ENCODE results near the gene ADD1. TPM values are rescaled to one million over a fixed set of nuclear protein-coding genes. Genes with fewer than 3 reads are reported as not detected.
A peak's percentile ranks its signal among the peaks of the same experiment; 100 is the strongest.
"Not testable (repeated sequence)": the region's sequence is repeated elsewhere in the genome, so short reads cannot be mapped to it uniquely, and the experiment has no call there.

ADD1 gene
- total RNA-seq, 2 experiments from 2014 or later = 153 TPM

GRCh38 chr4:2936773-2937145, 93.1 kb downstream of the ADD1 start:
- Mint-ChIP-seq H3K36me3 (ENCODE audit: low read depth) (peaks cover 69% of the 10 kb centered on the region), H3K27me3 (no peaks in the 10 kb centered on the region), H3K27ac (peak overlapping the region; percentile 94), H3K4me1 (ENCODE audit: low read depth) (peaks cover 37% of the 10 kb centered on the region), H3K9me3 (no peaks in the 10 kb centered on the region), H3K4me3 (peak overlapping the region; percentile 93)
- POLR2A ChIA-PET = interaction anchor here (0.6 to 4.1 kb wide), 5 partner anchors 18 to 181 kb away, joined by 3 to 51 read pairs (median 13); partner anchors contain the start of genes GRK4, NOP14 and TNIP2
- no peaks in the 10 kb centered on the region for H3K9me3 ChIP-seq (ENCODE audit: control insufficient read depth in 1 of 2, insufficient read depth in 1 of 2, low read length in 2 of 2)
- CTCF ChIA-PET = interaction anchor here (0.9 to 1.2 kb wide), 2 partner anchors 18 to 19 kb away, joined by 4 to 5 read pairs; no protein-coding TSS in a partner anchor
- DNase-seq (peak in 6 of 14 experiments; percentile 25 to 70 (median 48)), ATAC-seq (ENCODE audit: poor library complexity) (no peak)
- no peaks in the 10 kb centered on the region for H3K27me3 ChIP-seq (ENCODE audit: control insufficient read depth in 1 of 2, insufficient read depth in 2 of 2, low read length in 2 of 2)
- no peak for TF ChIP-seq CTCF (IDR thresholded peaks at IDR 0.05)
- H3K36me3 ChIP-seq (ENCODE audit: insufficient read depth, low read length) = peaks cover 47% of the 10 kb centered on the region
- intact Hi-C loops (cut with DNase I, micrococcal nuclease) = loop anchor here (2.0 to 10.0 kb wide), 2 partner anchors 26 to 672 kb away; partner anchors contain the start of genes GRK4 (in 1 of the 2), MXD4 (in 1 of the 2) and NOP14 (in 1 of the 2)
- no peak overlapping the region for H3K4me3 ChIP-seq (ENCODE audit: low read length)
- H3K27ac ChIP-seq (ENCODE audit: low read depth in 1 of 2, low read length in 2 of 2) = peak overlapping the region; percentile 49 to 87
- H3K4me1 ChIP-seq (ENCODE audit: insufficient read depth, low read length) = peaks cover 71% of the 10 kb centered on the region

GRCh38 chr4:2937146-2937857, 93.7 kb downstream of the ADD1 start:
- H3K27ac ChIP-seq (ENCODE audit: low read depth in 1 of 2, low read length in 2 of 2) = peak overlapping the region in 1 of 2 donors; percentile 87
- peaks cover 31% of the 10 kb centered on the region for H3K4me1 Mint-ChIP-seq (ENCODE audit: low read depth)
- H3K9me3 ChIP-seq (ENCODE audit: control insufficient read depth in 1 of 2, insufficient read depth in 1 of 2, low read length in 2 of 2) = no peaks in the 10 kb centered on the region
- H3K9me3 Mint-ChIP-seq = no peaks in the 10 kb centered on the region
- DNase-seq (peak in 2 of 14 experiments; percentile 61 to 71), ATAC-seq (ENCODE audit: poor library complexity) (no peak)
- peaks cover 47% of the 10 kb centered on the region for H3K36me3 ChIP-seq (ENCODE audit: insufficient read depth, low read length)
- POLR2A ChIA-PET = interaction anchor here (0.6 to 4.1 kb wide), 3 partner anchors 25 to 181 kb away, joined by 3 to 51 read pairs (median 9); partner anchors contain the start of genes GRK4, NOP14 and TNIP2
- CTCF ChIA-PET = interaction anchor here (1.2 kb wide), 1 partner anchor 19 kb away, joined by 5 read pairs; no protein-coding TSS in a partner anchor
- no peaks in the 10 kb centered on the region for H3K27me3 ChIP-seq (ENCODE audit: control insufficient read depth in 1 of 2, insufficient read depth in 2 of 2, low read length in 2 of 2)
- no peak for TF ChIP-seq CTCF (IDR thresholded peaks at IDR 0.05)
- H3K27ac Mint-ChIP-seq = peak overlapping the region; percentile 94
- no peak overlapping the region for H3K4me3 ChIP-seq (ENCODE audit: low read length)
- H3K4me1 ChIP-seq (ENCODE audit: insufficient read depth, low read length) = peaks cover 71% of the 10 kb centered on the region
- intact Hi-C loops (cut with DNase I, micrococcal nuclease) = loop anchor here (2.0 to 10.0 kb wide), 2 partner anchors 25 to 673 kb away; partner anchors contain the start of genes GRK4 (in 1 of the 2), MXD4 (in 1 of the 2) and NOP14 (in 1 of the 2)
- H3K4me3 Mint-ChIP-seq = peak overlapping the region; percentile 93
- H3K27me3 Mint-ChIP-seq = no peaks in the 10 kb centered on the region
- peaks cover 72% of the 10 kb centered on the region for H3K36me3 Mint-ChIP-seq (ENCODE audit: low read depth)

GRCh38 chr4:2937986-2938385, 94.3 kb downstream of the ADD1 start:
- POLR2A ChIA-PET = interaction anchor here (4.1 kb wide), 1 partner anchor 24 kb away, joined by 51 read pairs; the partner anchor contains the start of genes GRK4 and NOP14

GRCh38 chr4:2938411-2938810, 94.8 kb downstream of the ADD1 start:
- H3K4me1 ChIP-seq (ENCODE audit: insufficient read depth, low read length) = peaks cover 69% of the 10 kb centered on the region
- H3K4me1 Mint-ChIP-seq (ENCODE audit: low read depth) = peaks cover 22% of the 10 kb centered on the region
- H3K9me3 ChIP-seq (ENCODE audit: control insufficient read depth in 1 of 2, insufficient read depth in 1 of 2, low read length in 2 of 2); H3K27me3 ChIP-seq (ENCODE audit: control insufficient read depth in 1 of 2, insufficient read depth in 2 of 2, low read length in 2 of 2); H3K4me3 Mint-ChIP-seq; H3K27ac Mint-ChIP-seq; H3K4me3 ChIP-seq (ENCODE audit: low read length); CTCF ChIA-PET; H3K9me3 Mint-ChIP-seq; H3K27ac ChIP-seq (ENCODE audit: low read depth in 1 of 2, low read length in 2 of 2); H3K27me3 Mint-ChIP-seq; ATAC-seq (ENCODE audit: poor library complexity): not testable (repeated sequence)
- POLR2A ChIA-PET = interaction anchor here (4.1 kb wide), 1 partner anchor 24 kb away, joined by 51 read pairs; the partner anchor contains the start of genes GRK4 and NOP14
- peak in 1 of 14 experiments; percentile 23 for DNase-seq
- peaks cover 77% of the 10 kb centered on the region for H3K36me3 Mint-ChIP-seq (ENCODE audit: low read depth)
- peaks cover 54% of the 10 kb centered on the region for H3K36me3 ChIP-seq (ENCODE audit: insufficient read depth, low read length)
- intact Hi-C loops (cut with DNase I, micrococcal nuclease) = loop anchor here in 1 of 2 experiments (10.0 kb wide), 1 partner anchor 674 kb away; the partner anchor contains the start of gene MXD4

More at GRCh38 chr4:2937986-2938385, 94.3 kb downstream of the ADD1 start:
- Histone ChIP-seq H3K27me3 (ENCODE audit: control insufficient read depth in 1 of 2, insufficient read depth in 2 of 2, low read length in 2 of 2) (no peaks in the 10 kb centered on the region), H3K36me3 (ENCODE audit: insufficient read depth, low read length) (peaks cover 53% of the 10 kb centered on the region), H3K27ac (ENCODE audit: low read depth in 1 of 2, low read length in 2 of 2) (no peak overlapping the region), H3K4me1 (ENCODE audit: insufficient read depth, low read length) (peaks cover 71% of the 10 kb centered on the region), H3K9me3 (ENCODE audit: control insufficient read depth in 1 of 2, insufficient read depth in 1 of 2, low read length in 2 of 2) (no peaks in the 10 kb centered on the region), H3K4me3 (ENCODE audit: low read length) (no peak overlapping the region)
- H3K27me3 Mint-ChIP-seq = no peaks in the 10 kb centered on the region
- no peak for DNase-seq
- peaks cover 26% of the 10 kb centered on the region for H3K4me1 Mint-ChIP-seq (ENCODE audit: low read depth)
- H3K9me3 Mint-ChIP-seq = no peaks in the 10 kb centered on the region
- H3K4me3 Mint-ChIP-seq = no peak overlapping the region
- intact Hi-C loops (cut with DNase I, micrococcal nuclease) = loop anchor here (2.0 to 10.0 kb wide), 2 partner anchors 25 to 673 kb away; partner anchors contain the start of genes GRK4 (in 1 of the 2), MXD4 (in 1 of the 2) and NOP14 (in 1 of the 2)
- no peak for ATAC-seq (ENCODE audit: poor library complexity)
- H3K36me3 Mint-ChIP-seq (ENCODE audit: low read depth) = peaks cover 77% of the 10 kb centered on the region
- no peak for TF ChIP-seq CTCF (IDR thresholded peaks at IDR 0.05)
- CTCF ChIA-PET = no interaction called here
- H3K27ac Mint-ChIP-seq = peak overlapping the region; percentile 94

All from CD4-positive, alpha-beta T cell (primary cell).